HepG2 (cell line): Measurements from ENCODE around the gene MATN1. TPM values are rescaled to one million over a fixed set of nuclear protein-coding genes. Genes with fewer than 3 reads are reported as not detected.

ENCODE experiments used
- ATAD3A ChIP-seq: sonication (generic); formaldehyde crosslinking; IDR thresholded peaks from 2 replicates; pipeline ENCODE4 v1.4.0; 2020; ENCODE audit warnings: missing genetic modification reagents
- FUBP1 ChIP-seq: sonication (generic); formaldehyde crosslinking; IDR thresholded peaks from 2 replicates; pipeline ENCODE4 v1.5.1; 2020; ENCODE audit warnings: missing genetic modification reagents, mild to moderate bottlenecking, borderline replicate concordance
- MAFK ChIP-seq, 2 experiments: IDR thresholded peaks in 1 of 2; conservative IDR thresholded peaks in 1 of 2; 2 replicates each; pipeline ENCODE4 v1.6.1; 2011; ENCODE audit warnings: improper control_type of control experiment in 2 of 2, low read length in 2 of 2
- NCOA5 ChIP-seq: sonication (generic); formaldehyde crosslinking; IDR thresholded peaks from 2 replicates; pipeline ENCODE4 v1.4.0; 2020; ENCODE audit warnings: missing genetic modification reagents
- NFKB2 ChIP-seq: sonication (generic); formaldehyde crosslinking; IDR thresholded peaks from 2 replicates; pipeline ENCODE4 v1.4.0; 2020; ENCODE audit warnings: missing genetic modification reagents, borderline replicate concordance
- NR0B2 ChIP-seq: sonication (generic); formaldehyde crosslinking; IDR thresholded peaks from 2 replicates; pipeline ENCODE4 v1.4.0; 2020; ENCODE audit warnings: mild to moderate bottlenecking, missing genetic modification reagents
- NR2F2 ChIP-seq: IDR thresholded peaks from 2 replicates; pipeline ENCODE4 v1.6.1; 2012; ENCODE audit warnings: low read depth, inconsistent platforms, borderline replicate concordance
- REPIN1 ChIP-seq: sonication (generic); formaldehyde crosslinking; IDR thresholded peaks from 2 replicates; pipeline ENCODE4 v1.8.0; 2022; ENCODE audit warnings: missing genetic modification reagents, low read depth, mild to moderate bottlenecking, borderline replicate concordance
- RFX3 ChIP-seq: IDR thresholded peaks from 2 replicates; pipeline ENCODE4 v1.6.1; 2016; ENCODE audit warnings: missing biosample characterization, missing genetic modification reagents
- RNF219 ChIP-seq: sonication (generic); formaldehyde crosslinking; IDR thresholded peaks from 2 replicates; pipeline ENCODE4 v1.5.0; 2020; ENCODE audit warnings: mild to moderate bottlenecking, missing genetic modification reagents
- RXRB ChIP-seq: IDR thresholded peaks from 2 replicates; pipeline ENCODE4 v1.6.1; 2016; ENCODE audit warnings: borderline replicate concordance, missing genetic modification reagents, missing compliant biosample characterization
- SALL1 ChIP-seq: sonication (generic); formaldehyde crosslinking; IDR thresholded peaks from 2 replicates; pipeline ENCODE4 v1.8.0; 2022; ENCODE audit warnings: mild to moderate bottlenecking, missing genetic modification reagents
- TRAFD1 ChIP-seq: sonication (generic); formaldehyde crosslinking; IDR thresholded peaks from 2 replicates; pipeline ENCODE4 v1.5.1; 2020; ENCODE audit warnings: missing genetic modification reagents, mild to moderate bottlenecking, borderline replicate concordance
- ZNF282 ChIP-seq: fragments of 450-650 bp; IDR thresholded peaks from 2 replicates; pipeline ENCODE4 v1.6.1; 2018; ENCODE audit not compliant: partially characterized antibody
- ZNF484 ChIP-seq: sonication (generic); formaldehyde crosslinking; IDR thresholded peaks from 2 replicates; pipeline ENCODE4 v1.5.1; 2020; ENCODE audit warnings: mild to moderate bottlenecking, low read depth, missing genetic modification reagents, borderline replicate concordance
- ZNF672 ChIP-seq: sonication (generic); formaldehyde crosslinking; IDR thresholded peaks from 2 replicates; pipeline ENCODE4 v1.8.1; 2022; ENCODE audit warnings: missing genetic modification reagents
- ZNF674 ChIP-seq: sonication (generic); formaldehyde crosslinking; IDR thresholded peaks from 2 replicates; pipeline ENCODE4 v1.5.0; 2020; ENCODE audit warnings: low read depth, mild to moderate bottlenecking, missing genetic modification reagents
- polyA plus RNA-seq, 8 experiments: library from polyadenylated mRNA; depleted of rRNA in 3 of 8; stranded (reverse) in 7 of 8; unstranded in 1 of 8; fragments of >200 nt; fragmentation: Illumina TruSeq in 4 of 8; extraction: Trizol in 4 of 8; gene quantifications; 2 replicates each; pipeline versions ENCODE4 v1.2.1 to v1.2.3, GENCODE V29; 2011 to 2016; ENCODE audit warnings: low read depth in 4 of 8, missing spikeins in 1 of 8, mixed read lengths in 1 of 8; ENCODE audit not compliant: insufficient read depth in 1 of 8
- total RNA-seq, 5 experiments: library from RNA; depleted of rRNA; stranded (reverse); fragments of >200 nt; fragmentation: Illumina TruSeq; extraction: Trizol; gene quantifications; 2 replicates each; pipeline ENCODE4 v1.2.3, GENCODE V29; 2016; ENCODE audit warnings: low read depth in 1 of 5
- TF ChIP-seq, protein P1 (sequence below): sonication (generic); formaldehyde crosslinking; IDR thresholded peaks from 2 replicates; pipeline ENCODE4 v1.5.0; 2020; ENCODE audit warnings: mild to moderate bottlenecking, low read depth, missing genetic modification reagents, borderline replicate concordance
- TF ChIP-seq, protein P2 (sequence below): fragments of 450-650 bp; IDR thresholded peaks from 2 replicates; pipeline ENCODE4 v1.6.1; 2017

The MATN1 gene
- total and polyA plus RNA-seq, 2 of the 13 experiments (the other 11 are each of a cell fraction or from before 2014, with no cell fraction given) = 0.04 to 0.05 TPM

- TF ChIP-seq MAFK (conservative IDR thresholded peaks at IDR 0.05 in 1 of 2, IDR thresholded peaks at IDR 0.05 in 1 of 2; ENCODE audit: low read length in 2 of 2) (no peak), NR2F2 (no peak; the same call in 1 of the 2 replicates), RNF219 (0 out of 2 replicates have a peak, but pooled peaks have one; percentile 48), RFX3 (CRISPR knock-in tag) (no peak), RXRB (CRISPR knock-in tag) (no peak), ZNF672 (CRISPR knock-in tag) (no peak), NCOA5 (CRISPR knock-in tag) (no peak), ZNF674 (CRISPR knock-in tag) (no peak), NR0B2 (peak; percentile 82), TRAFD1 (CRISPR knock-in tag) (no peak; the same call in 1 of the 2 replicates), NFKB2 (CRISPR knock-in tag) (peak; percentile 97; the same call in 1 of the 2 replicates), FUBP1 (no peak), ATAD3A (CRISPR knock-in tag) (no peak), REPIN1 (CRISPR knock-in tag) (no peak), ZNF282 (no peak), SALL1 (CRISPR knock-in tag) (peak; percentile 57), ZNF484 (no peak)
- TF ChIP-seq, protein P1, sequence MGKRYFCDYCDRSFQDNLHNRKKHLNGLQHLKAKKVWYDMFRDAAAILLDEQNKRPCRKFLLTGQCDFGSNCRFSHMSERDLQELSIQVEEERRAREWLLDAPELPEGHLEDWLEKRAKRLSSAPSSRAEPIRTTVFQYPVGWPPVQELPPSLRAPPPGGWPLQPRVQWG (CRISPR knock-in tag) = no peak
- TF ChIP-seq, protein P2, sequence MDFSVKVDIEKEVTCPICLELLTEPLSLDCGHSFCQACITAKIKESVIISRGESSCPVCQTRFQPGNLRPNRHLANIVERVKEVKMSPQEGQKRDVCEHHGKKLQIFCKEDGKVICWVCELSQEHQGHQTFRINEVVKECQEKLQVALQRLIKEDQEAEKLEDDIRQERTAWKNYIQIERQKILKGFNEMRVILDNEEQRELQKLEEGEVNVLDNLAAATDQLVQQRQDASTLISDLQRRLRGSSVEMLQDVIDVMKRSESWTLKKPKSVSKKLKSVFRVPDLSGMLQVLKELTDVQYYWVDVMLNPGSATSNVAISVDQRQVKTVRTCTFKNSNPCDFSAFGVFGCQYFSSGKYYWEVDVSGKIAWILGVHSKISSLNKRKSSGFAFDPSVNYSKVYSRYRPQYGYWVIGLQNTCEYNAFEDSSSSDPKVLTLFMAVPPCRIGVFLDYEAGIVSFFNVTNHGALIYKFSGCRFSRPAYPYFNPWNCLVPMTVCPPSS = no peak
These were observed 4.6 kb downstream of the MATN1 start (continued) for GRCh38 chr1:30718636-30719405.
